H9 (cell line): ENCODE measurements around the gene BBOX1. TPM values are rescaled to one million over a fixed set of nuclear protein-coding genes. Genes with fewer than 3 reads are reported as not detected.

Experiments used
- DNase-seq: peaks from one replicate; pipeline ENCODE4 v3.0.0-alpha.2; 2017
- H2AFZ ChIP-seq: one replicate; pipeline ENCODE4 v1.6.1; 2013; ENCODE audit warnings: mild to moderate bottlenecking, low read length, control low read depth, moderate library complexity
- H2AK5ac ChIP-seq: 2 replicates; pipeline ENCODE4 v1.6.1; 2013; ENCODE audit warnings: low read length, control low read depth, mixed read lengths; ENCODE audit not compliant: insufficient read length
- H2BK120ac ChIP-seq: one replicate; pipeline ENCODE4 v1.6.1; 2013; ENCODE audit warnings: low read depth, mild to moderate bottlenecking, low read length, control low read depth, inconsistent platforms; ENCODE audit not compliant: poor library complexity, severe bottlenecking
- H2BK12ac ChIP-seq: 2 replicates; pipeline ENCODE4 v1.6.1; 2013; ENCODE audit warnings: low read length, control low read depth, mixed read lengths, low read depth; ENCODE audit not compliant: insufficient read length
- H2BK15ac ChIP-seq: 2 replicates; pipeline ENCODE4 v1.6.1; 2013; ENCODE audit warnings: low read depth, low read length, control low read depth
- H2BK20ac ChIP-seq: one replicate; pipeline ENCODE4 v1.6.1; 2013; ENCODE audit warnings: low read depth, mild to moderate bottlenecking, low read length, control low read depth, inconsistent platforms; ENCODE audit not compliant: poor library complexity, severe bottlenecking
- H2BK5ac ChIP-seq: 2 replicates; pipeline ENCODE4 v1.6.1; 2013; ENCODE audit warnings: low read length, control low read depth, mixed read lengths; ENCODE audit not compliant: insufficient read length
- H3K14ac ChIP-seq: 2 replicates; pipeline ENCODE4 v1.6.1; 2013; ENCODE audit warnings: low read length, control low read depth; ENCODE audit not compliant: insufficient read depth
- H3K18ac ChIP-seq: 2 replicates; pipeline ENCODE4 v1.6.1; 2013; ENCODE audit warnings: low read depth, mild to moderate bottlenecking, mixed read lengths, low read length, control low read depth; ENCODE audit not compliant: insufficient read length
- H3K23ac ChIP-seq: 2 replicates; pipeline ENCODE4 v1.6.1; 2013; ENCODE audit warnings: low read length, control low read depth, mixed read lengths, low read depth; ENCODE audit not compliant: insufficient read length
- H3K23me2 ChIP-seq: 2 replicates; pipeline ENCODE4 v1.6.1; 2013; ENCODE audit warnings: low read depth, mild to moderate bottlenecking, mixed read lengths, low read length, control low read depth; ENCODE audit not compliant: insufficient read length, poor library complexity, severe bottlenecking
- H3K27ac ChIP-seq: 2 replicates; pipeline ENCODE4 v1.5.1; 2013; ENCODE audit warnings: low read length, control low read depth, mixed read lengths, low read depth; ENCODE audit not compliant: insufficient read length
- H3K27me3 ChIP-seq: 2 replicates; pipeline ENCODE4 v1.6.1; 2013; ENCODE audit warnings: low read length, control low read depth, inconsistent platforms; ENCODE audit not compliant: insufficient read depth
- H3K4ac ChIP-seq: 2 replicates; pipeline ENCODE4 v1.6.1; 2013; ENCODE audit warnings: low read depth, mild to moderate bottlenecking, control low read depth, inconsistent platforms, low read length, moderate library complexity
- H3K4me1 ChIP-seq: 2 replicates; pipeline ENCODE4 v1.6.1; 2013; ENCODE audit warnings: low read length, control low read depth, inconsistent platforms; ENCODE audit not compliant: insufficient read depth
- H3K4me2 ChIP-seq: 2 replicates; pipeline ENCODE4 v1.6.1; 2013; ENCODE audit warnings: low read length, control low read depth, mixed read lengths; ENCODE audit not compliant: insufficient read length, insufficient read depth
- H3K56ac ChIP-seq: 2 replicates; pipeline ENCODE4 v1.6.1; 2013; ENCODE audit warnings: low read depth, mild to moderate bottlenecking, mixed read lengths, low read length, control low read depth; ENCODE audit not compliant: insufficient read length
- H3K79me1 ChIP-seq: 2 replicates; pipeline ENCODE4 v1.6.1; 2013; ENCODE audit warnings: low read depth, mild to moderate bottlenecking, moderate library complexity, low read length, control low read depth, inconsistent platforms; ENCODE audit not compliant: insufficient read depth, poor library complexity, severe bottlenecking
- H3K79me2 ChIP-seq: 2 replicates; pipeline ENCODE4 v1.6.1; 2013; ENCODE audit warnings: low read length, control low read depth, inconsistent platforms; ENCODE audit not compliant: insufficient read depth
- H3K9ac ChIP-seq: 2 replicates; pipeline ENCODE4 v1.6.1; 2013; ENCODE audit warnings: low read length, control low read depth, mixed read lengths; ENCODE audit not compliant: insufficient read length; ENCODE audit errors: extremely low read depth
- H3K9me3 ChIP-seq: one replicate; pipeline ENCODE4 v1.6.1; 2013; ENCODE audit warnings: low read depth, low read length, inconsistent platforms; ENCODE audit not compliant: control insufficient read depth
- H3T11ph ChIP-seq: one replicate; pipeline ENCODE4 v1.6.1; 2013; ENCODE audit warnings: mild to moderate bottlenecking, low read length, control low read depth, inconsistent platforms
- H4K20me1 ChIP-seq: one replicate; pipeline ENCODE4 v1.6.1; 2013; ENCODE audit not compliant: control insufficient read depth, insufficient read length, insufficient read depth
- H4K5ac ChIP-seq: 2 replicates; pipeline ENCODE4 v1.6.1; 2013; ENCODE audit warnings: low read depth, mild to moderate bottlenecking, mixed read lengths, low read length, control low read depth; ENCODE audit not compliant: insufficient read length
- H4K8ac ChIP-seq: replicated peaks from 2 replicates; pipeline ENCODE4 v1.6.1; 2013; ENCODE audit warnings: low read length, control low read depth, mixed read lengths, low read depth; ENCODE audit not compliant: insufficient read length
- H4K91ac ChIP-seq: 2 replicates; pipeline ENCODE4 v1.6.1; 2013; ENCODE audit warnings: low read depth, mild to moderate bottlenecking, moderate library complexity, mixed read lengths, low read length, control low read depth; ENCODE audit not compliant: insufficient read length
- H3K27ac Mint-ChIP-seq, 3 experiments: 2 replicates in 2 of 3; 3 replicates in 1 of 3; pipeline ENCODE4 v1.8.0; 2020 to 2021; ENCODE audit warnings: mixed read lengths in 3 of 3, mild to moderate bottlenecking in 1 of 3, moderate library complexity in 1 of 3
- H3K27me3 Mint-ChIP-seq: 2 replicates; pipeline ENCODE4 v1.8.0; 2021; ENCODE audit warnings: low read depth, mild to moderate bottlenecking, moderate library complexity, mixed read lengths
- H3K36me3 Mint-ChIP-seq, 3 experiments: 2 replicates in 2 of 3; 3 replicates in 1 of 3; pipeline ENCODE4 v1.8.0; 2020 to 2021; ENCODE audit warnings: low read depth in 3 of 3, mixed read lengths in 3 of 3; ENCODE audit not compliant: insufficient read depth in 1 of 3
- H3K4me1 Mint-ChIP-seq, 2 experiments: 2 replicates each; pipeline ENCODE4 v1.8.0; 2020; ENCODE audit warnings: mixed read lengths in 2 of 2
- H3K4me3 Mint-ChIP-seq, 2 experiments: 2 replicates in 1 of 2; 3 replicates in 1 of 2; pipeline ENCODE4 v1.8.0; 2020 to 2021; ENCODE audit warnings: mild to moderate bottlenecking in 2 of 2, mixed read lengths in 2 of 2, moderate library complexity in 1 of 2
- H3K9me3 Mint-ChIP-seq, 2 experiments: 2 replicates in 1 of 2; 3 replicates in 1 of 2; pipeline ENCODE4 v1.8.0; 2020; ENCODE audit warnings: mild to moderate bottlenecking in 2 of 2, mixed read lengths in 2 of 2, moderate library complexity in 1 of 2
- WGBS: extraction: QIAGEN DNeasy Blood & Tissue Kit; methylation state at CpG from one replicate; pipeline ENCODE4 v1.1.7; 2013; ENCODE audit warnings: missing lambda C conversion rate, low lambda C conversion rate, mixed read lengths; ENCODE audit not compliant: insufficient read length; ENCODE audit errors: extremely low coverage; 5-methylcytosine and 5-hydroxymethylcytosine counted together
- total RNA-seq: library from RNA; stranded (reverse); gene quantifications from 2 replicates; pipeline ENCODE4 v1.2.1, GENCODE V29; 2021
- TF ChIP-seq, protein P1 (sequence below): fragments of 200-600 bp; sonication (generic); conservative IDR thresholded peaks from 3 replicates; pipeline ENCODE4 v1.8.0; 2021; ENCODE audit warnings: antibody characterized with exemption, mild to moderate bottlenecking

Gene BBOX1
- total RNA-seq, 1 experiment from 2014 or later, result not detected

DNA sequence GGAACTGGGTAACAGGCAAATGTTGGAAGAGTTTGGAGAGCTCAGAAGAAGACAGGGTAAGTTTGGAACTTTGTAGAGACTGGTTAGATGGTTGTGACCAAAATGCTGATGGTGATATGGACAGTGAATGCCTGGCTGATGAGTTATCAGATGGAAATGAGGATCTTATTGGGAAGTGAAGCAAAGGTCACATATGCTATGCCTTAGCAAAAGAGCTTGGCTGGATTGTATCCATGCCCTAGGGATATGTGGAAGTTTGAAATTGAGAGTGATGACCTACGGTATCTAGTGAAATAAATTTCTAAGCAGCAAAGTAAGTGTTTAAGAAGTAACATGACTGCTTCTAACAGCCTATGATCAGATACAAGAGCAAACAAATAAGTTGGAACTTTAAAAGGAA, 17.8 kb downstream of the BBOX1 start:
- H2AFZ ChIP-seq, result no peak overlapping the region
- H3K23ac ChIP-seq, result no peak overlapping the region
- no peak overlapping the region for H3K9ac ChIP-seq
- no peaks in the 10 kb centered on the region for H3K4me1 ChIP-seq
- no peak overlapping the region for H3K27ac Mint-ChIP-seq
- H2BK15ac ChIP-seq, result no peak overlapping the region
- H3K79me1 ChIP-seq, result no peaks in the 10 kb centered on the region
- H2BK5ac ChIP-seq, result no peak overlapping the region
- H3K9me3 ChIP-seq, result no peaks in the 10 kb centered on the region
- H3K27me3 ChIP-seq, result no peaks in the 10 kb centered on the region
- H4K20me1 ChIP-seq, result no peaks in the 10 kb centered on the region
- peaks cover 3% of the 10 kb centered on the region for H3K23me2 ChIP-seq
- no peak overlapping the region for H4K5ac ChIP-seq
- no peaks in the 10 kb centered on the region for H3K79me2 ChIP-seq
- no peak overlapping the region for H3K4ac ChIP-seq
- no peak overlapping the region for H2BK12ac ChIP-seq
- no peak for DNase-seq
- no CpG with 5 or more reads among the region's 1 CpG for WGBS
- H3K4me3 Mint-ChIP-seq, result no peak overlapping the region
- no peak overlapping the region for H2BK20ac ChIP-seq
- H4K91ac ChIP-seq, result no peak overlapping the region
- H3K9me3 Mint-ChIP-seq, result no peaks in the 10 kb centered on the region
- H3T11ph ChIP-seq, result no peak overlapping the region
- no peaks in the 10 kb centered on the region for H3K36me3 Mint-ChIP-seq
- no peak overlapping the region for H3K4me2 ChIP-seq
- H3K4me1 Mint-ChIP-seq, result no peaks in the 10 kb centered on the region
- no peak overlapping the region for H3K18ac ChIP-seq
- no peak overlapping the region for H2AK5ac ChIP-seq
- no peaks in the 10 kb centered on the region for H3K27me3 Mint-ChIP-seq
- H3K56ac ChIP-seq, result no peak overlapping the region
- H2BK120ac ChIP-seq, result no peak overlapping the region
- TF ChIP-seq, protein P1, sequence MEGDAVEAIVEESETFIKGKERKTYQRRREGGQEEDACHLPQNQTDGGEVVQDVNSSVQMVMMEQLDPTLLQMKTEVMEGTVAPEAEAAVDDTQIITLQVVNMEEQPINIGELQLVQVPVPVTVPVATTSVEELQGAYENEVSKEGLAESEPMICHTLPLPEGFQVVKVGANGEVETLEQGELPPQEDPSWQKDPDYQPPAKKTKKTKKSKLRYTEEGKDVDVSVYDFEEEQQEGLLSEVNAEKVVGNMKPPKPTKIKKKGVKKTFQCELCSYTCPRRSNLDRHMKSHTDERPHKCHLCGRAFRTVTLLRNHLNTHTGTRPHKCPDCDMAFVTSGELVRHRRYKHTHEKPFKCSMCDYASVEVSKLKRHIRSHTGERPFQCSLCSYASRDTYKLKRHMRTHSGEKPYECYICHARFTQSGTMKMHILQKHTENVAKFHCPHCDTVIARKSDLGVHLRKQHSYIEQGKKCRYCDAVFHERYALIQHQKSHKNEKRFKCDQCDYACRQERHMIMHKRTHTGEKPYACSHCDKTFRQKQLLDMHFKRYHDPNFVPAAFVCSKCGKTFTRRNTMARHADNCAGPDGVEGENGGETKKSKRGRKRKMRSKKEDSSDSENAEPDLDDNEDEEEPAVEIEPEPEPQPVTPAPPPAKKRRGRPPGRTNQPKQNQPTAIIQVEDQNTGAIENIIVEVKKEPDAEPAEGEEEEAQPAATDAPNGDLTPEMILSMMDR, result no peak
- no peak overlapping the region for H3K14ac ChIP-seq
- no peak overlapping the region for H3K27ac ChIP-seq
- H4K8ac ChIP-seq, result no peak overlapping the region
